Measurements from ENCODE around the gene CBX4. TPM values are rescaled to one million over a fixed set of nuclear protein-coding genes. Genes with fewer than 3 reads are reported as not detected.

Gene CBX4
- total RNA-seq, 4 donors from 2014 or later: 11.6 to 15.3 (median 14.4) TPM

DNA sequence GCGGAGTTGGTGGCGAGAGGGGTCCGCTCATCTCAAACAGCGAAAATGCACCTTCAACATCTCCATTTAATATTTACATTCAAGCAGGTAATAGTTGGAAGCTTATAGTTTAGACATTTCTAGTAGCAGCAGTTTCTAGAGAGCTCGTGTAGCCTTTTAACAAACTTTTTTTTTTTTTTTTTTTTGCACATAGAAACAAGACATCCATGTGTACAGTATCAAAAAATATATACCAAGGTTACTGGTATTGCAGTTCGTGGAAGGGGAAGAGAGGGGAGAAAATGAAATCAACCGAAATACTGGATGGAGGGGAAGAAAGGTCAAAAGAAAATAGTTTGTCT is 6.2 kb downstream of the CBX4 start:
- TF ChIP-seq EP300 (IDR thresholded peaks at IDR 0.05) (no peak), POLR2A (IDR thresholded peaks at IDR 0.05) (no peak)
- TF ChIP-seq, protein P1, sequence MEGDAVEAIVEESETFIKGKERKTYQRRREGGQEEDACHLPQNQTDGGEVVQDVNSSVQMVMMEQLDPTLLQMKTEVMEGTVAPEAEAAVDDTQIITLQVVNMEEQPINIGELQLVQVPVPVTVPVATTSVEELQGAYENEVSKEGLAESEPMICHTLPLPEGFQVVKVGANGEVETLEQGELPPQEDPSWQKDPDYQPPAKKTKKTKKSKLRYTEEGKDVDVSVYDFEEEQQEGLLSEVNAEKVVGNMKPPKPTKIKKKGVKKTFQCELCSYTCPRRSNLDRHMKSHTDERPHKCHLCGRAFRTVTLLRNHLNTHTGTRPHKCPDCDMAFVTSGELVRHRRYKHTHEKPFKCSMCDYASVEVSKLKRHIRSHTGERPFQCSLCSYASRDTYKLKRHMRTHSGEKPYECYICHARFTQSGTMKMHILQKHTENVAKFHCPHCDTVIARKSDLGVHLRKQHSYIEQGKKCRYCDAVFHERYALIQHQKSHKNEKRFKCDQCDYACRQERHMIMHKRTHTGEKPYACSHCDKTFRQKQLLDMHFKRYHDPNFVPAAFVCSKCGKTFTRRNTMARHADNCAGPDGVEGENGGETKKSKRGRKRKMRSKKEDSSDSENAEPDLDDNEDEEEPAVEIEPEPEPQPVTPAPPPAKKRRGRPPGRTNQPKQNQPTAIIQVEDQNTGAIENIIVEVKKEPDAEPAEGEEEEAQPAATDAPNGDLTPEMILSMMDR (IDR thresholded peaks at IDR 0.05): no peak
- Histone ChIP-seq H3K4me1 (peaks cover 0 to 71% (median 43%) of the 10 kb centered on the region in 4 donors), H3K9me3 (no peaks in the 10 kb centered on the region), H3K27me3 (no peaks in the 10 kb centered on the region), H3K4me3 (peak overlapping the region in 1 of 4 donors; percentile 46), H3K27ac (peak overlapping the region in 2 of 4 donors; percentile 82 to 89), H3K36me3 (peaks cover 0 to 21% (median 2%) of the 10 kb centered on the region in 3 donors)
- no peak for DNase-seq (ENCODE audit: low spot score in 2 of 2)
- WGBS, 2 donors: 70 to 74% methylated on average over 7 of the region's 7 CpGs

GRCh38 chr17:79832218-79833109 is 6.8 kb downstream of the CBX4 start:
- Histone ChIP-seq H3K4me3 (peak overlapping the region; percentile 21 to 46 (median 34)), H3K4me1 (peaks cover 0 to 65% (median 39%) of the 10 kb centered on the region in 4 donors), H3K36me3 (peaks cover 0 to 21% (median 2%) of the 10 kb centered on the region in 3 donors), H3K27me3 (no peaks in the 10 kb centered on the region), H3K27ac (peak overlapping the region; percentile 63 to 89 (median 81)), H3K9me3 (no peaks in the 10 kb centered on the region)
- no peak for DNase-seq (ENCODE audit: low spot score in 2 of 2)
- WGBS, 2 donors: 26 to 28% methylated on average over 24 to 39 of the region's 72 CpGs
- TF ChIP-seq POLR2A (IDR thresholded peaks at IDR 0.05) (no peak), EP300 (IDR thresholded peaks at IDR 0.05) (no peak)
- TF ChIP-seq, protein P1 (IDR thresholded peaks at IDR 0.05): no peak

DNA sequence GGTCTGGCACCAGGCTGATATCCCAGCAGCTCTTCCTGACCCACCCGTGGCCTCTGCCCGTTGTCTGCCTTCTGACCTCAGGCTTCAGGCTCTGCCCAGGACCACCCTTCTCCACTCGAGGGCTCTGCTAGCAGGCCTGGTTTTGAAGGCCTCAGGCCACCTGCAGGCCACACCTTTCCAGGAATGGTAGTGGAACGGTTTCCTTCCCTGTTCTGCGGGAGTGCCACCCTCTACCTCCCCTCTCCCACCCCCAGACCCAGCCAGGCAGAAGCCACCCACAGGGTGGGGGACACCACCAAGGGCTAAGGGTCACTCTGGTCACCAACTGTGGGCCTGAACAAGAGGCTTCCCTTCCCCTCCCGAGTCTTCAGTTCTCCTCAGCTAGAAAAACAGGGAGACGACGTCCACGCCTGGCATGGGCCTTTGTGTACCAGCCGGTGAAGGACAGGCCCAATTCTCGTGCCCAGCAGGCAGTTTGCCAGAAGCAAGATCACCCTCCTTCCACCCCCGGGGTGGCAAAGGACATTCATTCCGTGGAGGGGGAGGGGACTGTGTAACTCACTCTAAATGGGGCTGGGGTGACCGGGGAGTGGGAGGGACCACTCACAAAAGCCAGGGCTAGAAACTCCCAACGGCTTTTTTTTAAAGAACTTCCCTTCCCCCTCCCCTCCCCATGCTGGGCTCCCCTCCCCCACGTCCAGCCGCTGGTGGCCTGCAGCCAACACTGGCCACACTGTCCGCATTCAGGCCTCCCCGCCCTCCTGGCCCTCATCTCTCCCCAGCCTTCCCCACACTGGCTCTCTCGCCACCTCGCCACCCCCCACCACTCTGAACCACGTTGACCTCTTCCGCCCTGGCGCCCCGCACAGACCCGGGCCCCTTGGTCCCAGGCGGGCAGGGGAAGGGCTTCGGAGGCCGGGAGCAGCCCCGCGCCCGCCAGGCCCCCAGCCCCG is 7.7 kb downstream of the CBX4 start:
- no peak for TF ChIP-seq POLR2A (IDR thresholded peaks at IDR 0.05)
- TF ChIP-seq EP300 (IDR thresholded peaks at IDR 0.05): peak in 1 of 2 donors; percentile 43
- TF ChIP-seq, protein P1 (IDR thresholded peaks at IDR 0.05): peak in 2 of 5 experiments; percentile 10 to 16
- Histone ChIP-seq H3K4me1 (peaks cover 0 to 56% (median 30%) of the 10 kb centered on the region in 4 donors), H3K27ac (peak overlapping the region; percentile 63 to 89 (median 81)), H3K4me3 (peak overlapping the region; percentile 21 to 46 (median 34)), H3K27me3 (no peaks in the 10 kb centered on the region), H3K9me3 (no peaks in the 10 kb centered on the region), H3K36me3 (peaks cover 0 to 21% (median 2%) of the 10 kb centered on the region in 3 donors)
- DNase-seq (ENCODE audit: low spot score in 2 of 2): peak; percentile 66 to 71
- 14 to 23% methylated on average over 33 of the region's 33 CpGs for WGBS, 2 donors

- no peak overlapping the region for H3K4me3 ChIP-seq
Observed at GRCh38 chr17:79830763-79831264, 8.4 kb downstream of the CBX4 start.

More at GRCh38 chr17:79830763-79831264, 8.4 kb downstream of the CBX4 start:
- 90 to 92% methylated on average over 8 of the region's 8 CpGs for WGBS, 2 donors
- Histone ChIP-seq H3K27me3 (no peaks in the 10 kb centered on the region), H3K4me1 (peaks cover 0 to 49% (median 23%) of the 10 kb centered on the region in 4 donors), H3K27ac (peak overlapping the region; percentile 63 to 89 (median 81)), H3K36me3 (peaks cover 0 to 21% (median 2%) of the 10 kb centered on the region in 3 donors), H3K9me3 (no peaks in the 10 kb centered on the region)
- TF ChIP-seq EP300 (IDR thresholded peaks at IDR 0.05) (no peak), POLR2A (IDR thresholded peaks at IDR 0.05) (no peak)
- TF ChIP-seq, protein P1 (IDR thresholded peaks at IDR 0.05): no peak
- no peak for DNase-seq (ENCODE audit: low spot score in 2 of 2)
